GM23338 (cell line): ENCODE measurements around the gene PPFIA2. TPM values are rescaled to one million over a fixed set of nuclear protein-coding genes. Genes with fewer than 3 reads are reported as not detected.
A peak's percentile ranks its signal among the peaks of the same experiment; 100 is the strongest.

Experiments
- ATAC-seq: fragments of 200-7000 bp; cut with Tn5 transposase; 3 replicates; pipeline ENCODE4 v1.9.1; 2020
- DNase-seq: peaks from one replicate; pipeline ENCODE4 v3.0.0-alpha.2; 2015; ENCODE audit warnings: low spot score
- H2AFZ ChIP-seq: fragments of 200-600 bp; sonication (generic); 2 replicates; pipeline ENCODE4 v1.8.0; 2016; ENCODE audit warnings: antibody characterized with exemption, mild to moderate bottlenecking, moderate library complexity
- H3F3A ChIP-seq: fragments of 200-600 bp; sonication (generic); replicated peaks from 2 replicates; pipeline ENCODE4 v1.8.0; 2017; ENCODE audit warnings: antibody characterized with exemption, mixed run types, low read depth
- H3K27ac ChIP-seq: fragments of 200-600 bp; sonication (generic); 2 replicates; pipeline ENCODE4 v1.6.1; 2016; ENCODE audit warnings: low read depth
- H3K27me3 ChIP-seq: fragments of 200-600 bp; sonication (generic); 2 replicates; pipeline ENCODE4 v1.8.0; 2016; ENCODE audit warnings: mild to moderate bottlenecking, mixed run types, moderate library complexity; ENCODE audit not compliant: insufficient read depth
- H3K36me3 ChIP-seq: fragments of 200-600 bp; sonication (generic); 2 replicates; pipeline ENCODE4 v1.8.0; 2016; ENCODE audit warnings: mild to moderate bottlenecking; ENCODE audit not compliant: insufficient read depth
- H3K4me1 ChIP-seq: fragments of 200-600 bp; sonication (generic); 2 replicates; pipeline ENCODE4 v1.8.0; 2016; ENCODE audit warnings: mild to moderate bottlenecking, moderate library complexity; ENCODE audit not compliant: insufficient read depth
- H3K4me2 ChIP-seq: fragments of 200-600 bp; sonication (generic); 2 replicates; pipeline ENCODE4 v1.7.1; 2017; ENCODE audit warnings: mixed run types
- H3K4me3 ChIP-seq: fragments of 200-600 bp; sonication (generic); 2 replicates; pipeline ENCODE4 v1.6.1; 2016; ENCODE audit warnings: mixed run types
- H3K79me2 ChIP-seq: fragments of 200-600 bp; sonication (generic); replicated peaks from 2 replicates; pipeline ENCODE4 v1.8.0; 2017; ENCODE audit warnings: mild to moderate bottlenecking; ENCODE audit not compliant: insufficient read depth
- H3K9me2 ChIP-seq: fragments of 200-600 bp; sonication (generic); 2 replicates; pipeline ENCODE4 v1.8.0; 2017; ENCODE audit not compliant: insufficient read depth
- H4K20me1 ChIP-seq: fragments of 200-600 bp; sonication (generic); replicated peaks from 2 replicates; pipeline ENCODE4 v1.8.0; 2017; ENCODE audit warnings: mild to moderate bottlenecking; ENCODE audit not compliant: insufficient read depth
- H3K27ac Mint-ChIP-seq: 2 replicates; pipeline ENCODE4 v1.8.0; 2020; ENCODE audit warnings: inconsistent platforms, mild to moderate bottlenecking, moderate library complexity, mixed read lengths
- H3K27me3 Mint-ChIP-seq: 3 replicates; pipeline ENCODE4 v1.8.0; 2022; ENCODE audit warnings: low read depth, mild to moderate bottlenecking, moderate library complexity, mixed read lengths, inconsistent platforms; ENCODE audit not compliant: insufficient read depth, poor library complexity
- H3K36me3 Mint-ChIP-seq: 3 replicates; pipeline ENCODE4 v1.8.0; 2021; ENCODE audit warnings: low read depth, mild to moderate bottlenecking, inconsistent platforms, moderate library complexity, mixed read lengths
- H3K4me1 Mint-ChIP-seq: 3 replicates; pipeline ENCODE4 v1.8.0; 2020; ENCODE audit warnings: mild to moderate bottlenecking, inconsistent platforms, mixed read lengths
- H3K4me3 Mint-ChIP-seq: 3 replicates; pipeline ENCODE4 v1.8.0; 2021; ENCODE audit warnings: moderate library complexity, mild to moderate bottlenecking, inconsistent platforms, mixed read lengths
- H3K9me3 Mint-ChIP-seq: 3 replicates; pipeline ENCODE4 v1.8.0; 2020; ENCODE audit warnings: moderate library complexity, mild to moderate bottlenecking, inconsistent platforms, mixed read lengths
- CREB1 ChIP-seq: fragments of 250-450 bp; sonication (Bioruptor Pico); IDR thresholded peaks from 2 replicates; pipeline ENCODE4 v1.5.0; 2020; ENCODE audit warnings: low read depth, mild to moderate bottlenecking, moderate library complexity
- CTCF ChIP-seq, 2 experiments: fragments of 200-600 bp in 1 of 2; sonication (generic) in 1 of 2; conservative IDR thresholded peaks; 2 replicates each; pipeline versions ENCODE4 v1.5.1 to v1.6.1; 2016 to 2017; ENCODE audit warnings: antibody characterized with exemption in 2 of 2, low read depth in 2 of 2, mild to moderate bottlenecking in 2 of 2, moderate library complexity in 1 of 2
- ETS1 ChIP-seq: IDR thresholded peaks from 2 replicates; pipeline ENCODE4 v1.6.1; 2016; ENCODE audit warnings: antibody characterized with exemption
- EZH2 ChIP-seq: fragments of 200-600 bp; sonication (generic); IDR thresholded peaks from one replicate; pipeline ENCODE4 v1.8.0; 2017; ENCODE audit warnings: antibody characterized with exemption, mild to moderate bottlenecking, low read depth; ENCODE audit not compliant: unreplicated experiment
- EZH2phosphoT487 ChIP-seq: fragments of 200-600 bp; sonication (generic); IDR thresholded peaks from one replicate; pipeline ENCODE4 v1.8.1; 2018; ENCODE audit warnings: antibody characterized with exemption; ENCODE audit not compliant: unreplicated experiment
- JUNB ChIP-seq: IDR thresholded peaks from one replicate; pipeline ENCODE4 v1.6.1; 2016; ENCODE audit warnings: antibody characterized with exemption; ENCODE audit not compliant: unreplicated experiment
- NANOG ChIP-seq: IDR thresholded peaks from 2 replicates; pipeline ENCODE4 v1.6.1; 2016; ENCODE audit warnings: antibody characterized with exemption, borderline replicate concordance
- POLR2AphosphoS5 ChIP-seq: IDR thresholded peaks from 2 replicates; pipeline ENCODE4 v1.6.1; 2016; ENCODE audit warnings: antibody characterized with exemption, low read depth
- REST ChIP-seq: IDR thresholded peaks from one replicate; pipeline ENCODE4 v1.6.1; 2018; ENCODE audit warnings: antibody characterized with exemption; ENCODE audit not compliant: unreplicated experiment
- STAT1 ChIP-seq: IDR thresholded peaks from one replicate; pipeline ENCODE4 v1.6.1; 2016; ENCODE audit warnings: antibody characterized with exemption; ENCODE audit not compliant: unreplicated experiment
- ZNF114 ChIP-seq: fragments of 250-450 bp; sonication (Bioruptor Pico); IDR thresholded peaks from 2 replicates; pipeline ENCODE4 v1.5.0; 2020; ENCODE audit warnings: mild to moderate bottlenecking, moderate library complexity
- ZNF331 ChIP-seq: fragments of 250-450 bp; sonication (Bioruptor Pico); IDR thresholded peaks from 2 replicates; pipeline ENCODE4 v1.5.0; 2020; ENCODE audit warnings: low read depth, mild to moderate bottlenecking, moderate library complexity
- ZNF462 ChIP-seq: fragments of 250-450 bp; sonication (Bioruptor Pico); IDR thresholded peaks from 2 replicates; pipeline ENCODE4 v1.5.0; 2020; ENCODE audit warnings: mild to moderate bottlenecking, moderate library complexity
- polyA plus RNA-seq: library from polyadenylated mRNA; unstranded; fragments of >200 nt; fragmentation: Nextera tagmentation; extraction: Ambion mirVana; gene quantifications from 2 replicates; pipeline ENCODE4 v1.2.1, GENCODE V29; 2016
- total RNA-seq: library from RNA; depleted of rRNA; stranded (reverse); fragments of >200 nt; shearing (Covaris generic); gene quantifications from 2 replicates; pipeline ENCODE4 v1.2.3, GENCODE V29; 2014

PPFIA2 gene
- total and polyA plus RNA-seq, 2 experiments from 2014 or later, result 5.4 to 7.2 TPM

GRCh38 chr12:81211306-81211705 lies 547.8 kb downstream of the PPFIA2 start:
- Histone ChIP-seq H3F3A (no peaks in the 10 kb centered on the region), H3K4me3 (no peak overlapping the region), H3K36me3 (no peaks in the 10 kb centered on the region), H3K4me1 (peaks cover 55% of the 10 kb centered on the region), H4K20me1 (no peaks in the 10 kb centered on the region), H3K27ac (no peak overlapping the region), H3K4me2 (peak overlapping the region; percentile 25), H3K27me3 (no peaks in the 10 kb centered on the region), H3K9me2 (no peaks in the 10 kb centered on the region), H2AFZ (no peak overlapping the region), H3K79me2 (no peaks in the 10 kb centered on the region)
- Mint-ChIP-seq H3K4me3 (no peak overlapping the region), H3K36me3 (no peaks in the 10 kb centered on the region; the same call in 2 of the 3 replicates), H3K27me3 (peaks cover 2% of the 10 kb centered on the region), H3K27ac (no peak overlapping the region), H3K4me1 (peaks cover 59% of the 10 kb centered on the region), H3K9me3 (no peaks in the 10 kb centered on the region)
- no peak for ATAC-seq
- TF ChIP-seq ZNF462 (CRISPR knock-in tag) (no peak), EZH2phosphoT487 (no peak), ZNF114 (CRISPR knock-in tag) (no peak), NANOG (no peak), CTCF (conservative IDR thresholded peaks at IDR 0.05; ENCODE audit: low read depth in 2 of 2) (no peak), JUNB (no peak), ZNF331 (CRISPR knock-in tag) (no peak), ETS1 (no peak), REST (no peak), EZH2 (no peak), STAT1 (no peak), CREB1 (CRISPR knock-in tag) (no peak), POLR2AphosphoS5 (no peak)
- DNase-seq, result no peak
